Measurements from ENCODE around the gene CHD2.
"Not testable (repeated sequence)": the region's sequence is repeated elsewhere in the genome, so short reads cannot be mapped to it uniquely, and the experiment has no call there.

CHD2 gene

GRCh38 chr15:93017526-93017925 is 117.4 kb downstream of the CHD2 start:
- no peak for DNase-seq (ENCODE audit: low read depth in 2 of 2, low spot score in 1 of 2)

- DNase-seq (ENCODE audit: low read depth in 2 of 2, low spot score in 1 of 2): no peak
Observed at GRCh38 chr15:93018574-93018973, 118.5 kb downstream of the CHD2 start.

GRCh38 chr15:93019090-93019489 is 119.0 kb downstream of the CHD2 start:
- no peak for DNase-seq (ENCODE audit: low read depth in 2 of 2, low spot score in 1 of 2)

GRCh38 chr15:93019971-93020370 is 119.8 kb downstream of the CHD2 start:
- DNase-seq (ENCODE audit: low read depth in 2 of 2, low spot score in 1 of 2): no peak

GRCh38 chr15:93020976-93021772 is 121.0 kb downstream of the CHD2 start:
- DNase-seq (ENCODE audit: low read depth in 2 of 2, low spot score in 1 of 2): no peak

- no peak for DNase-seq (ENCODE audit: low read depth in 2 of 2, low spot score in 1 of 2)
Observed at GRCh38 chr15:93024293-93024692, 124.2 kb downstream of the CHD2 start.

GRCh38 chr15:93024716-93025624 is 124.8 kb downstream of the CHD2 start:
- DNase-seq (ENCODE audit: low read depth in 2 of 2, low spot score in 1 of 2): no peak

GRCh38 chr15:93025625-93025982 is 125.5 kb downstream of the CHD2 start:
- no peak for DNase-seq (ENCODE audit: low read depth in 2 of 2, low spot score in 1 of 2)

- DNase-seq (ENCODE audit: low read depth in 2 of 2, low spot score in 1 of 2): no peak
Observed at GRCh38 chr15:93026380-93026817, 126.3 kb downstream of the CHD2 start.

- DNase-seq (ENCODE audit: low read depth in 2 of 2, low spot score in 1 of 2): no peak
Observed at GRCh38 chr15:93027413-93027812, 127.3 kb downstream of the CHD2 start.

GRCh38 chr15:93028111-93028631 is 128.0 kb downstream of the CHD2 start:
- DNase-seq (ENCODE audit: low read depth in 2 of 2, low spot score in 1 of 2): no peak

- no peak for DNase-seq (ENCODE audit: low read depth in 2 of 2, low spot score in 1 of 2)
Observed at GRCh38 chr15:93028632-93029213, 128.6 kb downstream of the CHD2 start.

GRCh38 chr15:93029214-93029835 is 129.2 kb downstream of the CHD2 start:
- no peak for DNase-seq (ENCODE audit: low read depth in 2 of 2, low spot score in 1 of 2)

- DNase-seq (ENCODE audit: low read depth in 2 of 2, low spot score in 1 of 2): no peak
Observed at GRCh38 chr15:93029836-93030429, 129.8 kb downstream of the CHD2 start.

- DNase-seq (ENCODE audit: low read depth in 2 of 2, low spot score in 1 of 2): peak; percentile 20 to 33
Observed at GRCh38 chr15:93030430-93031102, 130.4 kb downstream of the CHD2 start.

- DNase-seq (ENCODE audit: low read depth in 2 of 2, low spot score in 1 of 2): no peak
Observed at GRCh38 chr15:93031103-93031464, 131.0 kb downstream of the CHD2 start.

- DNase-seq (ENCODE audit: low read depth in 2 of 2, low spot score in 1 of 2): not testable (repeated sequence)
Observed at GRCh38 chr15:93031557-93032384, 131.6 kb downstream of the CHD2 start.

GRCh38 chr15:93032515-93033206 is 132.5 kb downstream of the CHD2 start:
- DNase-seq (ENCODE audit: low read depth in 2 of 2, low spot score in 1 of 2): not testable (repeated sequence)
